Ascending aorta (tissue), 2 donors: Measurements from ENCODE around the gene RALGAPA2. TPM values are rescaled to one million over a fixed set of nuclear protein-coding genes. Genes with fewer than 3 reads are reported as not detected.

Experiments used
- DNase-seq, 2 donors: peaks; one replicate each; pipeline ENCODE4 v3.0.0-alpha.2; 2019; ENCODE audit warnings: low spot score in 2 of 2
- H3K27ac ChIP-seq, 2 donors: fragments of 200-600 bp; sonication (generic); one replicate each; pipeline ENCODE4 v1.5.1; 2016 to 2017; ENCODE audit warnings: mild to moderate bottlenecking in 1 of 2
- H3K27me3 ChIP-seq: fragments of 200-600 bp; sonication (generic); one replicate; pipeline ENCODE4 v1.5.1; 2017
- H3K36me3 ChIP-seq, 2 donors: fragments of 200-600 bp; sonication (generic); one replicate each; pipeline ENCODE4 v1.5.1; 2016
- H3K4me1 ChIP-seq, 2 donors: fragments of 200-600 bp; sonication (generic); one replicate each; pipeline ENCODE4 v1.5.1; 2016 to 2017; ENCODE audit warnings: mild to moderate bottlenecking in 1 of 2
- H3K4me3 ChIP-seq, 2 donors: fragments of 200-600 bp; sonication (generic); one replicate each; pipeline ENCODE4 v1.5.1; 2016 to 2017; ENCODE audit warnings: mild to moderate bottlenecking in 1 of 2
- H3K9me3 ChIP-seq, 2 donors: fragments of 200-600 bp; sonication (generic); one replicate each; pipeline ENCODE4 v1.5.1; 2016
- intact Hi-C: fragments of 100-400 bp; cut with DNase I; formaldehyde crosslinking; loops from one replicate; pipeline ENCODE4 v1.15.1; 2023
- total RNA-seq: library from RNA; depleted of rRNA; stranded (reverse); fragments of >200 nt; gene quantifications from one replicate; pipeline ENCODE4 v1.1.0, GENCODE V29; 2016
- TF ChIP-seq, protein P1 (sequence below), 3 experiments: fragments of 200-600 bp in 2 of 3; fragments of 450-650 bp in 1 of 3; sonication (generic) in 2 of 3; IDR thresholded peaks; one replicate each; pipeline ENCODE4 v1.5.1; 2016 to 2019; ENCODE audit warnings: antibody characterized with exemption in 3 of 3, mild to moderate bottlenecking in 1 of 3, moderate library complexity in 1 of 3

RALGAPA2 gene
- total RNA-seq, 1 donor from 2014 or later, result 68.9 TPM

DNA sequence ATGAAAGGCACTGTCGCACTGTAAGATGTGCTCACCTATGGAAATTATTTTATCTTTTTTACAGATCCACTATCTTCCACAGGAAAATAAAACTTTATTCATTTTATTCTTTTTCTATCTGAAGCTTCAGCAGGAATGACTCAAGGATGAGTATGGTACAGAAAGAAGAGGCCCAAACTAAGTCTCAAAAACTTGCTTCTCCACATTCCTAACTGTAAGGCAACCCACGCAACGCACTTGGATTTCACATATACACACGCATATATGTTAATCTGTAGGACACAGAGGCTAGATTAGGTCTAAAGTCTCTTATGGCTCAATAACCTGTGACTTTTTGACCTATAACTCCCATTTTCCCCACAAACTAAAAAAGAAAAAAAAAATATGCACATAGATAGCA is 81.9 kb downstream of the RALGAPA2 start:
- no peak overlapping the region for H3K4me3 ChIP-seq
- TF ChIP-seq, protein P1, sequence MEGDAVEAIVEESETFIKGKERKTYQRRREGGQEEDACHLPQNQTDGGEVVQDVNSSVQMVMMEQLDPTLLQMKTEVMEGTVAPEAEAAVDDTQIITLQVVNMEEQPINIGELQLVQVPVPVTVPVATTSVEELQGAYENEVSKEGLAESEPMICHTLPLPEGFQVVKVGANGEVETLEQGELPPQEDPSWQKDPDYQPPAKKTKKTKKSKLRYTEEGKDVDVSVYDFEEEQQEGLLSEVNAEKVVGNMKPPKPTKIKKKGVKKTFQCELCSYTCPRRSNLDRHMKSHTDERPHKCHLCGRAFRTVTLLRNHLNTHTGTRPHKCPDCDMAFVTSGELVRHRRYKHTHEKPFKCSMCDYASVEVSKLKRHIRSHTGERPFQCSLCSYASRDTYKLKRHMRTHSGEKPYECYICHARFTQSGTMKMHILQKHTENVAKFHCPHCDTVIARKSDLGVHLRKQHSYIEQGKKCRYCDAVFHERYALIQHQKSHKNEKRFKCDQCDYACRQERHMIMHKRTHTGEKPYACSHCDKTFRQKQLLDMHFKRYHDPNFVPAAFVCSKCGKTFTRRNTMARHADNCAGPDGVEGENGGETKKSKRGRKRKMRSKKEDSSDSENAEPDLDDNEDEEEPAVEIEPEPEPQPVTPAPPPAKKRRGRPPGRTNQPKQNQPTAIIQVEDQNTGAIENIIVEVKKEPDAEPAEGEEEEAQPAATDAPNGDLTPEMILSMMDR (IDR thresholded peaks at IDR 0.05), result no peak
- no peaks in the 10 kb centered on the region for H3K27me3 ChIP-seq
- H3K27ac ChIP-seq, result no peak overlapping the region
- H3K4me1 ChIP-seq, result no peaks in the 10 kb centered on the region
- intact Hi-C loops, result no loop called here
- no peaks in the 10 kb centered on the region for H3K9me3 ChIP-seq
- DNase-seq, result no peak
- H3K36me3 ChIP-seq, result peaks cover 12 to 43% of the 10 kb centered on the region in 2 donors

DNA sequence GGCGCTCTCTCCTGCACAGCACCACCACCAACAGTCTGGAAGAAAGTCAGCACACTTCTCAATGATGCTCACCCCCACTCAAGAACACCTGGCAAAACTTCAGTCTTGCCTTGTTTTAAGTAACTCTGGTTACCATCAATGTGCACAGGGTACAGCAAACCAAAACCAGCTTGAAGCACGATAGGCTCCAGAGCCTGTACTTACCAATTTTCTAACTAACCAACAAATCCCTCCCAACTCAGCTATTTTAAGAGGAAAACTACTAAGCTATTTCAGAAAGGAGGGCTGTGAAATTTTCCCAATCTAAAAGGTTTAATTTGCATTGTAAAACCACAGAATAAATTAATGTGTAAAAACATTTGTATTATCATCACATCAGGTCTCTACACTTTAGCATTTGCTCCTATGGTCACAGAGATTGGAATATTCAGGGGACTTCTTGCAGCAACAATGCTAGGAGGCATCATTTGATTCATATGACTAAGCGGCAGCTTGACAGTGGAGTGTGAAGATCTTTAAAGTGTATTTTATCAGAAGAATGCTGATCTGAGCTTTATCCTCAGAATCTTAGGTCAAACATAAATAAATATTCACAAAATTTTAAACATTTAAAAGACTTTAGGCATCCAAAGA is 82.8 kb downstream of the RALGAPA2 start:
- Histone ChIP-seq H3K27ac (no peak overlapping the region), H3K9me3 (no peaks in the 10 kb centered on the region), H3K27me3 (no peaks in the 10 kb centered on the region), H3K4me3 (no peak overlapping the region), H3K4me1 (no peaks in the 10 kb centered on the region), H3K36me3 (peaks cover 4 to 34% of the 10 kb centered on the region in 2 donors)
- TF ChIP-seq, protein P1 (IDR thresholded peaks at IDR 0.05), result no peak
- no peak for DNase-seq
- intact Hi-C loops, result no loop called here

DNA sequence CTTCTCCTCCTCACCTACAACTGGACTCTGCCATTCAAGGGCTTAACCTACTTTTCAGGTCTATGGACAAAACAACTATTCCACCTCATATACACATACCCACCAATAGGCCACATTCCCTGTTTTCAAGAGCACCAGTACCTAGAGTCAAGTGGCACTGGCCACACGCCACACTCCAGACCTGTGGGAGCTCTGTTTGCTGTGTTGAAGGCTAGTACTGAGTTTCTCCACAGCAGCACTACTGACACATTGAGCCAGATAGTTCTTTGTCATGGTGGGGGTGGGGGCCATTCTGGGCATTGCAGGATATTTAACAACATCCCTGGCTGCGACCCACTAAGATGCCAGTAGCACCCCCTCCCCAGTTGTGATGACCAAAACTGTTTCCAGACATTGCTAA is 84.1 kb downstream of the RALGAPA2 start:
- H3K27ac ChIP-seq, result no peak overlapping the region
- no peaks in the 10 kb centered on the region for H3K4me1 ChIP-seq
- no peaks in the 10 kb centered on the region for H3K27me3 ChIP-seq
- no peaks in the 10 kb centered on the region for H3K9me3 ChIP-seq
- intact Hi-C loops, result no loop called here
- H3K4me3 ChIP-seq, result no peak overlapping the region
- no peak for DNase-seq
- TF ChIP-seq, protein P1 (IDR thresholded peaks at IDR 0.05), result no peak
- peaks cover 0 to 29% of the 10 kb centered on the region in 2 donors for H3K36me3 ChIP-seq

DNA sequence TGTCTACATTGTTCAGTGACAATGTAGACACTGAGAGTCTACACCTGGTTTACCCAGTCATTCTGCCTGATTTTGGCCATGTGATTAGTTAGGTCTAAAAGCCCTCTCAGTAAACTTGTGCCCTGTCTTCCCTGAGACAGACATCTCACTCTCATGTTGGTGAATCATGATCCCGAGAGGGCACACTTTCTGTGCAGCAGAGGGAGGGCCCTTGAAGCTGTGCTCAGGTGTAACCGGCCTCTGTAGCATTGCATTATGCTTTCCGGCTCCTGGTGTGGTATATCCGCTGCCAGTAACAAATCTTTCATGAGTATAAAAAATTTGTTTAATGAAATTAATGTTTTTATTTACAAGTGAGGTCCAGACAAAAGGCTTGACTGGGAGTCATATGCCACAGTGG is 85.0 kb downstream of the RALGAPA2 start:
- Histone ChIP-seq H3K27ac (no peak overlapping the region), H3K36me3 (peaks cover 0 to 26% of the 10 kb centered on the region in 2 donors), H3K27me3 (no peaks in the 10 kb centered on the region), H3K9me3 (no peaks in the 10 kb centered on the region), H3K4me3 (no peak overlapping the region), H3K4me1 (no peaks in the 10 kb centered on the region)
- intact Hi-C loops, result no loop called here
- TF ChIP-seq, protein P1 (IDR thresholded peaks at IDR 0.05), result no peak
- DNase-seq, result no peak

DNA sequence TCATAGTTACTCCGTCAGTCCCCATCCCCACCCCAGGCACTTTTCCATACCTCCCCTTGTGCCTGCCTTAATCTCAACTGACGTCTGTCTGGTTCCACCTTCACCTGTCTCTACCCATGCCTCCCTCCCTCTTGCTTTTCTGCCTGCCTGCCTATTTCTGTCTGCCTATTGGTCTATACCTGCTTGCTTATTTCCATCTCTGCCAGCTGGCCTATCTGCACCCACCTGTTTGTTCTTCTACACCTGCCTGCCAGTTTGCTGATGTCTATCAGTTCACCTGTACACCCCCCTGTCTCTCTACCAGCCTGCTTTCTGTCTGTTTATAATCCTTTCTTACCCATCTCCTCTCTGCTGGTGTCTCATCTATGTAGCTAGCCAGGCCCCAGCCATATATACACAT is 87.5 kb downstream of the RALGAPA2 start:
- no peaks in the 10 kb centered on the region for H3K9me3 ChIP-seq
- TF ChIP-seq, protein P1 (IDR thresholded peaks at IDR 0.05), result no peak
- H3K36me3 ChIP-seq, result peaks cover 7 to 22% of the 10 kb centered on the region in 2 donors
- no peak for DNase-seq
- H3K4me3 ChIP-seq, result no peak overlapping the region
- no peak overlapping the region for H3K27ac ChIP-seq
- H3K4me1 ChIP-seq, result no peaks in the 10 kb centered on the region
- intact Hi-C loops, result no loop called here
- H3K27me3 ChIP-seq, result no peaks in the 10 kb centered on the region

DNA sequence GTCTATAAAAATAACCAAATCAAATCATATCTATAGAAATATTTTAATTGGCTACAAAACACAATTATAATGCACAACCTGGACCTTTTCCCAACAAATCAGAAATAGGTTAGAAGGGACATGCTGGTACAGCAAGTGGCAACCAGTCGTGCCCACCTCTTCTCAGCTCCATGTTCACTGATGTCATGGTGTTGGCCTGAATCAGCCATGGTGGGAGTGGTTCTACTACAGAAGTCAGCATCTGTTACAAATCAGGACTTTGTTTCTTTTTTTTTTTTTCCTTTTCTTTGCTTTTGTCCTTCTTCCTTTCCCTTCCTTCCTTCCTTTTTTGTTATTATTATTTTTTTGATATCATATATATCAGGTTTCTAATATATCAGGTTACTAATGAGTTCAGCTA is 91.2 kb downstream of the RALGAPA2 start:
- intact Hi-C loops, result no loop called here
- no peaks in the 10 kb centered on the region for H3K9me3 ChIP-seq
- TF ChIP-seq, protein P1 (IDR thresholded peaks at IDR 0.05), result no peak
- no peak overlapping the region for H3K4me3 ChIP-seq
- H3K36me3 ChIP-seq, result peaks cover 9 to 26% of the 10 kb centered on the region in 2 donors
- no peak overlapping the region for H3K27ac ChIP-seq
- no peak for DNase-seq
- no peaks in the 10 kb centered on the region for H3K4me1 ChIP-seq
- no peaks in the 10 kb centered on the region for H3K27me3 ChIP-seq
